ENCODE data around the gene SF1. TPM values are rescaled to one million over a fixed set of nuclear protein-coding genes. Genes with fewer than 3 reads are reported as not detected.

Gene SF1
- total RNA-seq, 2 experiments from 2014 or later = 247 to 535 TPM

DNA sequence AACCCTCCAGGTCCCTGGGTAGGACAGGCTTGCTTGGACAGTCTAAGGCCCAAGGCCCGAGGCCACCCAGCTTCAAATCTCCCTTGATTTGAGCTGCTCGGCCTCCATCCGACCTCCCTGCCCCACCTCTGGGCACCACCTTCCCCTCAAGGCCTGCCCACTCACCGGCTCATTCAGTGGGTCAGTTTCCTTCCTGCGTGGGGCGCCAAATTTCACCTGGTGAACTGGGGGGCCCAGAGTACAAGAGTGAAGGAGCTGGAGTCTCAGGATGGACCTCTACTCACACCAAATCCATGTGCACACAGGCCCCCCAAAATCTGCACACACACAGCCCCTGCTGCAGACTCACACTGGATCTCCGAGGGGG lies 20.9 kb upstream of the SF1 start:
- BruUV-seq (replicated peaks) = no TSS peak
- intact Hi-C loops (cut with micrococcal nuclease; ENCODE audit: unreplicated experiment) = no loop called here
- Histone ChIP-seq H3K4me3 (ENCODE audit: low read depth, low read length, poor library complexity, severe bottlenecking) (peak overlapping the region; percentile 78), H3K9me2 (ENCODE audit: insufficient read depth, low read length) (no peaks in the 10 kb centered on the region), H3K79me2 (ENCODE audit: insufficient read depth, low read depth, low read length) (peaks cover 18% of the 10 kb centered on the region; the same call in 1 of the 2 replicates), H3K9me3 (ENCODE audit: low read length) (no peaks in the 10 kb centered on the region), H3K36me3 (ENCODE audit: insufficient read depth, low read length) (peaks cover 62% of the 10 kb centered on the region), H2AFZ (ENCODE audit: low read length) (no peak overlapping the region), H3K4me1 (ENCODE audit: insufficient read depth, low read length, poor library complexity, severe bottlenecking) (peaks cover 43% of the 10 kb centered on the region), H3K4me2 (ENCODE audit: low read length) (peak overlapping the region; percentile 91), H4K20me1 (ENCODE audit: insufficient read depth, low read length) (no peaks in the 10 kb centered on the region), H3K27ac (ENCODE audit: low read depth, low read length, poor library complexity, severe bottlenecking) (peak overlapping the region; percentile 82)
- DNase-seq (ENCODE audit: low spot score) = no peak
- ChIA-PET POLR2A (interaction anchor here (0.6 to 3.0 kb wide), 4 partner anchors 11 to 45 kb away, joined by 3 to 14 read pairs (median 4); partner anchors contain the start of gene MEN1), CTCF (ENCODE audit: unreplicated experiment) (interaction anchor here (0.7 kb wide), 1 partner anchor 17 kb away, joined by 3 read pairs; no protein-coding TSS in a partner anchor)
- no peak for TF ChIP-seq EZH2phosphoT487 (IDR thresholded peaks at IDR 0.05; ENCODE audit: borderline replicate concordance, low read depth, low read length)
- TF ChIP-seq CTCF (conservative IDR thresholded peaks at IDR 0.05; ENCODE audit: low read length) = no peak

DNA sequence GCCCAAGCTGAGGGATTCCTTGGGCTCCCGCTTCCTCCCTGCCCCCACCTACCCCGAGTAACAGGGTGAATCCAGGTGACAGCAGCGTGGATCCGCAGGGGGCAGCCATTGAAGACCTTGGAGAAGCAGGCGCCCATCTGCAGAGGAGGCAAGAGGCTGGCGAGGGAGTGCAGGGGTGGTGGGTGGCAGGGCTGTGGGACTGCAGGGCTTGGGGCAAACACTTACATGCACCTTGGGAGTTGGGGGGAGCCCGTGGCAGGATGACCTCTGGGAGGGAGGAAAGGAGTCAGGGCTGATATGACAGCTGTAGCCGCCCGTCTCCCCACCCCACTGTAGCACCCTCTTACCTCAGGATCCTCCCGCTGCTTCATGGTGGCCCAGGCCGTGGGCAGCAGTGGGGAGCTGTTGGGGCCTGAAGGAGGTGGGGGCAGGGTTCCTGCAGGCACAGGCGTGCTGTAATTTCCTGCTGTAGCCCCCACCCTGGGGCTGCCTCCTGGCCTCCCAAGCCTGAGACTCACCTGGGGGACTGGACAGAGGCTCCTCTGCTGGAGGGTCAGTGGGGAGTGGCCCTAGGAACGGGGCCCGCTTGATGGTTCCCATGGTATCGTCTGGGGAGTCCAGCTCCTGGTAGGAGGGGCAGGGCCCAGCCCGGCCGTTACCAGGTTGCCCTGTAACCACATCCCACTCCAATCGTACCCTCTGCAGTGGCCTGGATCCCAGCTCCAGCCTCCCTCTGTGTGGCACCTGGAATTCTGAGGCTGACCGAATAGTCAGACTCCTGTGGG lies 18.6 kb upstream of the SF1 start:
- ChIA-PET POLR2A (no interaction called here), CTCF (ENCODE audit: unreplicated experiment) (no interaction called here)
- H3K27ac ChIP-seq (ENCODE audit: low read depth, low read length, poor library complexity, severe bottlenecking) = no peak overlapping the region
- H3K4me2 ChIP-seq (ENCODE audit: low read length) = no peak overlapping the region
- no peak for DNase-seq (ENCODE audit: low spot score)
- H4K20me1 ChIP-seq (ENCODE audit: insufficient read depth, low read length) = no peaks in the 10 kb centered on the region
- no peaks in the 10 kb centered on the region for H3K9me2 ChIP-seq (ENCODE audit: insufficient read depth, low read length)
- intact Hi-C loops (cut with micrococcal nuclease; ENCODE audit: unreplicated experiment) = no loop called here
- peaks cover 7% of the 10 kb centered on the region; the same call in 1 of the 2 replicates for H3K79me2 ChIP-seq (ENCODE audit: insufficient read depth, low read depth, low read length)
- H2AFZ ChIP-seq (ENCODE audit: low read length) = no peak overlapping the region
- TF ChIP-seq CTCF (conservative IDR thresholded peaks at IDR 0.05; ENCODE audit: low read length) (no peak), EZH2phosphoT487 (IDR thresholded peaks at IDR 0.05; ENCODE audit: borderline replicate concordance, low read depth, low read length) (no peak)
- H3K36me3 ChIP-seq (ENCODE audit: insufficient read depth, low read length) = peaks cover 67% of the 10 kb centered on the region
- no TSS peak for BruUV-seq (replicated peaks)
- H3K4me3 ChIP-seq (ENCODE audit: low read depth, low read length, poor library complexity, severe bottlenecking) = no peak overlapping the region
- no peaks in the 10 kb centered on the region for H3K9me3 ChIP-seq (ENCODE audit: low read length)
- peaks cover 32% of the 10 kb centered on the region for H3K4me1 ChIP-seq (ENCODE audit: insufficient read depth, low read length, poor library complexity, severe bottlenecking)
